HPDE6-E6E7 (cell line): Measurements from ENCODE around the gene PXN.
"Not testable (repeated sequence)": the region's sequence is repeated elsewhere in the genome, so short reads cannot be mapped to it uniquely, and the experiment has no call there.

Experiments used
- DNase-seq: peaks from one replicate; pipeline ENCODE4 v3.0.0; 2011; ENCODE audit warnings: missing footprints; ENCODE audit errors: extremely low spot score

PXN gene

DNA sequence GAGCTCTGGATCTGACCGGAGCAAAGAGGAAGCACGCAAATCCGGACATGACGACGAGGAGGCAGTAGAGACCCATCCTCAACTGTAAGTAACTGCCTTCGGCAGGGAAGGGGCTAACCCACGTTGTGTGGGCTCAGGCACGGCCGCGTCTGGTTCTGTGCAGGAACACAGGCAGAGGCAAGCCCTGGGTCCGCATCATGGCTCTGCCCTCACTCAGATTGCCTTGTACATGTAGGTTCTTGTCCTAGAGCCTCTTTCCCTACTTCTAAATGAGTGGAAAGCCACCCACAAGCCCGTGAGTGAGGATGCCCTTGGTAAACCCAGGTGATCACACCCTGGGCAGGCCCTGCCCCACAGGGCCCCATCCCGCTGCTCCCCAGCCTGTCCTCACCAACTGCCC is 55.7 kb downstream of the PXN start:
- no peak for DNase-seq

- DNase-seq = no peak
Observed at GRCh38 chr12:120207227-120207626, 58.3 kb downstream of the PXN start.

DNA sequence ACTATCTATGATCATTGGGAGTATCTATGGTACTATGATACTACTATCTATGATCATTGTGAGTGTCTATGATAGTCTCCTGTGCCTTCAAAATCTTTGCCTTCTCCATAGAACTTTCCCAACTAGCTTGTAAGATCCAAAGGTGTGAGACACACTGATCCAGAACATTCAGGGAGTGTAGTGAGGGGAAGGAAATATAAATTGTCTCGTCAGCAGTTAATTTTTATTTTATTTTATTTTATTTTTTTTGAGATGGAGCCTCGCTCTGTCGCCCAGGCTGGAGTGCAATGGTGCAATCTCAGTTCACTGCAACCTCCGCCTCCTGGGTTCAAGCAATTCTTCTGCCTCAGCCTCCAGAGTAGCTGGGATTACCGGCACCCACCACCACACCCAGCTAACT is 58.7 kb downstream of the PXN start:
- DNase-seq = not testable (repeated sequence)

- no peak for DNase-seq
Observed at GRCh38 chr12:120206228-120206627, 59.3 kb downstream of the PXN start.

GRCh38 chr12:120204171-120204570 is 61.4 kb downstream of the PXN start:
- DNase-seq = no peak

DNA sequence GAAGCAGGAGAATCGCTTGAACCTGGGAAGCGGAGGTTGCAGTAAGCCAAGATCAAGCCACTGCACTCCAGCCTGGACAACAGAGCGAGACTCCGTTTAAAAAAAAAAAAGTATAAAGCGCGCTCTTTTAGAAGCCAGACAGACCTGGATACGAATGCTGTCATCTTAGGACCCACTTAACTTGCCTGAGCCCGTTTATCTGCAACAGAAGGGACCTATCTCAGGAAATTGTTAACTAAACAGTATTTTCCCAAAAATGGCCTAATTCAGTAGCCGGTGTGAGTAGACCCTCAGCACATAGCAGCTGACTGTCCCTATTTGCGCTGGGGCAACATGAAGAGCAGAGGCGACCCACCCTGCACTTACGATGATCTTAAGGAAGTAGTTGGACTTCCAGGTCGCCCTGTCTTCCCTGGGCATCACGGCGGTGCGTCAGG is 65.1 kb downstream of the PXN start:
- DNase-seq = no peak

GRCh38 chr12:120199595-120200306 is 65.8 kb downstream of the PXN start:
- no peak for DNase-seq

DNA sequence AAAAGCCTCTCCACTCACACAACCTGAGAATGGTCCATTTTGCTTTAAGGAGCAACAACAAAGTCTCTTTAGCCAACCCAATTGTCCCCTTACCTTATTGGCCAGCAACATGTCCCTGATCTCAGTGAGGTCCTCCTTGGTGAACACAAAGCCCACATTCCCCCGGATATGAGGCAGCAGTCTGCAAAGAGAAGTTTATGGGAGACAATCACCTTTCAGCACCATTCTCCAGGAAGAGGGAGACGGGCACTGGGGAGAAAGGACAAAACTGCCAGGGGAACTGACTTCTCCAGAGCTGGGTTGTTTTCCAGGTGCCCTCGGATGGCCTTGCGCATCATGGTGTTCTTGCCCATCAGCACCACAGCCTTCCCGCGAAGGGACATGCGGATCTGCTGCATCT is 66.5 kb downstream of the PXN start:
- DNase-seq = no peak

DNA sequence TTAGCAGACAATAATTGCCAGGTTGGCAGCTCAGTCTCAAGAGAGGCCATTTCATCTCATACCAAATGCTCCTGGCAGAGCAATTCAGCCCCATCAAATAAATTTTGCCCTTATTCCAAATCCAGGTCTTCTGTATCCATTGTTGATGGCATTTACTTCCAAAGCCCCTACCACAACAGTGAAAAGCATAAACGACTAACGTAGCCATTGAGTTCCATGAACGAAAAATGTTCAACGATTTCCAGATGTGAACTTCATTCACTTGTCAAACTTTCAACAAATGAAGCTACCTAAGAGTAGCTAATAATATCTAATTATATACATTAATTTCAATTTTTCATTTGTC is 68.0 kb downstream of the PXN start:
- DNase-seq = no peak

GRCh38 chr12:120196817-120197541 is 68.6 kb downstream of the PXN start:
- DNase-seq = not testable (repeated sequence)

DNA sequence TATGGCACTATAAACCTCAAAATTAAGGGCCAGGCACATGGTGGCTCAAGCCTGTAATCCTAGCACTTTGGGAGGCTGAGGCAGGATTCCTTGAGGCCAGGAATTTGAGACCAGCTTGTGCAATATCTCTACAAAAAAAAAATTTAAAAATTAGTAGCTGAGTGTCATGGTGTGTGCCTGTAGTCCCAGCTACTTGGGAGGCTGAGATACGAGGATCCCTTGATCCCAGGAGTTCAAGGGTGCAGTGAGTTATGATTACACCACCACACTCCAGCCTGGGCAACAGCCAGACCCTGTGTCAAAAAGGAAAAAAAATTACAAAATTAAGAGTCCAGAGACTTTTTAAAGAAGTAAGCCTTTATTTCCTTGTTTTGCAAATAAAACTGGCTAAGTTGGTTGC is 69.2 kb downstream of the PXN start:
- no peak for DNase-seq

DNA sequence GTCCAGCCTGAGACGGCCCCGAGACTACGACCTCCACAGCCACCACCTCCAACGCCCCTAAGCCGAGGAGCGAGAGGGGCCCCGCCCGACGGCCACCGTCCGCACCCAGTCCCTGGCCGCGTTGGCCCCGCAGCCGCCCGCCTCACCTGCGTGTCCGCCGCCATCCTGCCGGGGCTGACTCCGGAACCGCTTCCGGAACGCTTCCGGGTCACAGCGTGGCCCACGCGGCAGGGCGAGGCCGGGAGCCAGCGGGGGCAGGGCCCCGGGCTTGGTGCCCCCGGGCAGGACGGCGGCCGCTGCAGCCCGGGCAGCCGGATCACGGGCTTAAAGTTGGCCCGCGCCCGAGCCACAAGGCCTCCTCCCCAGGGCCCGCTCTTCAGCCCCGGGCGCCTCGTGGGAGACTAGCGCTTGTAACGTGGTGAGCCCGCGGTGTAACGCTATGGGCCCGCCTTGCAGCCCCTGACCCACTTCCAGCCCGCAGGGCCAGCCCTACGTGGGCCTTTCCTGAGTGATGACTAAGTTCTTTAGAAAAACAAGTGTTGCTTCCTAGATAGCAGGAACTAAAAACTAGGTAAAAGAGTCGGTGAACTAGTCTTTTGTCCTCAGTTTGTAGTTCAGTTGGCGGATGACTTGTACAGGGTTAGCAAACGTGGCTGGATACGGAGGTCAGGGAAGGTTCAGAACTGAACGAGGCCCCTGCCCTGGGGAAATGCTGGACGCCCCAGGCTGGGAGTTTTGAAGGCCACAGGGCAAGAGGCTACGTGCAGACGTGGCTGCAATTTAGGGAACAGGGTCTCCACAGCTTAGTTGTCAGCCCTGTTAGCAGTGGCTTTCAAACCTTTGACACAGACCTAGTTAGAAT is 70.8 kb downstream of the PXN start, which contains the start of gene GCN1:
Gene GCN1, minus strand, starts transcription at position 182 of the 862 bp plus-strand sequence. Its CDS starts 18 bp downstream, at position 164.
- peak; percentile 74 for DNase-seq

GRCh38 chr12:120194226-120194533 is 71.3 kb downstream of the PXN start:
- no peak for DNase-seq

- DNase-seq = not testable (repeated sequence)
Observed at GRCh38 chr12:120193286-120193685, 72.2 kb downstream of the PXN start.

DNA sequence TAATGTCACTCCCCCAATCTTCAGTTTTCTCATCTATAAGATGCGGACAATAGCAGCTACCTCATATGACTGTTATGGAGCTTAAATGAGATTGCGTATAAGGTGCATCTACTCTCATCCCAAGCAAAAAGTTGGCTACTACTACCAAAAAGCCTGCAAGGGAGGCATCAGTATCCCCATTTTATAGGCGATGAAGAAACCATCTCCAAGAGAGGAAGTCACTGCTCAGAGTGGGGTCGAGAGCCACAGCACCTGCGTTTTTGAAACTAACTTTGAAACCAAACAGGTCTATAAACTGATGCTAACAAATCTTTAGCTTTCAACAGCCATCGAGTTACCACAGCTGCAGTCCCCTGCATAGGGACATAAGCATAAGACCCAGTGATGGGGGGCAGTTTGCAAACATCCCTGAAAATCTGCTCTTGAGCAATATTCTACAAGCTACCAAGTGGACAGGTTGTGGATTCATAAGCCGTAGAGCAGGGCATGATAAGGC is 74.5 kb downstream of the PXN start:
- no peak for DNase-seq

- no peak for DNase-seq
Observed at GRCh38 chr12:120190386-120190785, 75.1 kb downstream of the PXN start.

DNA sequence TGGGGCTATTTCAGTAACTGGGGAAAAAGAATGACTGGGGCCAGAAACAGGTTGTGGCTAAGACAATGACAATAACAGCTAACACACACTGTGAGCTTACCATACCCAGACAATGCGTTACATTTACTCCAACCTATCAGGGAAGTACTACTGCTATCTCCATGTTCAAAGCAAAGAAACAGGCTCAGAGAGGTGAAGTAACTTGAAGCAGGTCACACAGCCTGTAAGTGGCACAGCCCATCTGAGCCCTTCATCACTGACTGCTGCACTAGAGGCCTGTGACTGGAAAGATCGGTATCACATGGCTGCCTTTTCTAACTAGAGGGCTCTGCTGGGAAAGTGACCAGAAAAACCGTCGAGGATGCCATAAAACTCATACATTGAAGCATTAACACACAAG is 78.9 kb downstream of the PXN start:
- DNase-seq = no peak

DNA sequence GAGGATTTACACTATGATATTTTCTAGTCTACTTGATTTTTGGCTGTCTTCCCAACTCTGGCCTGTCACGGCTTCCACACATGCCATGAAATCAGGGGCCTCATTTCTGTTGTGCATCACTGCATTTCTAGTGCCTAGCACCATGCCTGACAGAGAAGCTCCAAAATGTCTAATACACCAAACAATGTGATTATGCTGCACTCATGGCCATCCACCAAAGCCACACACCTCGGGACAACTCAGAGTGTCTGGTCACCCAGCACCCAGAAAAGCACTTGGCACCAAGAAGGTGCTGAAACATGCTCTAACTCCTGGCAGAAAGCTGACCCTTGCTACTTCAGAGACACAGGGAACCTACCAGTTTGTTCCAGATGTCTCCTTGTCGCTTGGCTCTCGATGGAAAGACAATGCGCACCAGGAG is 82.3 kb downstream of the PXN start:
- no peak for DNase-seq

DNA sequence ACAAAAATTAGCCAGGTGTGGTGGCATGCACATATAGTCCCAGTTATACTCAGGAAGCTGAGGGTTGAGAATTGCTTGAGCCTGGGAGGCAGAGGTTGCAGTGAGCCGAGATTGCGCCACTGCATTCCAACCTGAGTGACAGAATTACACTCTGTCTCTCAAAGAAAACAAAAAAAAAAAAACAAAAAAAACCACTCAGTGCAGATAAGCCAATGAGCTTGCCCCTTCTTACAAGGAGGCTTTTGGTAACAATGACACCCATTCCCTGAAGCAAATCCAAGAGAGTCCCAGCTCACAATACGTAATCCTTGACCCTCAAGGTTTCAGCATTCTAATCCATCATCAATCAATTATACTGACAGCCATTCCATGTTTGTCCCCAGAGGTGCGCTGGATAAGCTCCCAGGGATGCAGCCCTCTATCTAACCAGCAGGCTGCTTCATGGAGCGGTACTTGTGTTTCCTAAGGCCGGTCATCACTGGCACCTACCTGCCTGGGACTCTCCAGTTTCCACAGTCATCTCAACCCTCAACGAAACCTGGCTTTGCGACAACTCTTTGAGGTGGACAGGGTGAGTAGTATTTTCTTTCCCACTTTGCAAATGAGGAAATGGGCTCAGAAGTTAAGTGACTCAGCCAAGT is 83.4 kb downstream of the PXN start:
- peak; percentile 21 for DNase-seq

DNA sequence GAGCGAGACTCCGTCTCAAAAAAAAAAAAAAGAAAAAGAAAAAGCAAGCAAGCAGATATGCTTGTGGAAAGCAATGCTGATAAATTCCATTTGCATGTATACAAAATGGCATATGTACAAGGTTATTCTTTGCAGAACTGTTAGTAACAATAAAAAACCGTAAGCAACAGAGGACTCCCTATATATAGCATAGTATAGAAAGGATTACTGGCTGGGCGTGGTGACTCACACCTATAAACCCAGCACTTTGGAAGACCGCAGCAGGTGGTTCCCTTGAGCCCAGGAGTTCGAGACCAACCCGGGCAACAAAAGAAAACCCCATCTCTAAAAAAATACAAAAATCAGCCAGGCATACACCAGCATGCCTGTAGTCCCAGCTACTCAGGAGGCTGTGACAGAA is 84.6 kb downstream of the PXN start:
- DNase-seq = no peak

DNA sequence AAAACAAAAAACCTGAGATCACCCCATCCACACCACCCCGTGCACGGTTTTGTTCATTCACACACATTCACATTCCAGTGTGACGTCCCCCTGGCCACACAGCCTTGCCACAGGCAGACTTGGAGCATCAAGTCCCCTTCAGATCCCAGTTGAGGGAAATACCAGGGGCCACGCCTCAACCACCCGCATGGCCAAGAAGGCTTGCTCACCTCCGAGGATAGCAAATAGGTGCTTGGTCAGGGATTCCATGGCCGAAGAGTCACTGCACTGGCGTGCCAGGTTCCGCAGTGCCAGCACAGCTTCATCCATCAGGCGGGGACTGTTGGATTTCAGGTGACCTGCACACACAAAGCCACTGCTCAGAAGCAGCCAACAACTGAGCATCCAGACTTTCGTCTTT is 90.0 kb downstream of the PXN start:
- DNase-seq = no peak

DNA sequence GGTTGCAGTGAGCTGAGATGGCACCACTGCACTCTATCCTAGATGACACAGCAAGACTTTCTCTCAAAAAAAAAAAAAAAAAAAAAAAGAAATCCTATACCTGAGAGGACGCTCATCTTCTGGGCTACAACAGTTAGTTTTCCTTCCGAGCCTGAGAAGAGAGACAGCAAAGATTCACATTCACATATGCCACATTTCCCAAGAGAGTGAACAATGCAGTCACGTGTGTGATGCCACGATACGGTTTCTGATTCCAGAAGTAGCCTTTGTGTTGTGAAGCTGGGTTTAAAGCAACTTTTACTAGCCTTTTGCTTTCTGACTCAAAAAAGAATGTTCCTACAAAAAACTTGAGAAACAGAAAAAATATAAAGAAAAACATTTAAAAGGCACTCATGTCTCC is 90.5 kb downstream of the PXN start:
- no peak for DNase-seq
